ENCODE results near the gene LDLRAD4. TPM values are rescaled to one million over a fixed set of nuclear protein-coding genes. Genes with fewer than 3 reads are reported as not detected.

Gene LDLRAD4
- polyA plus RNA-seq, 4 donors, result 10.5 to 11.6 (median 11.5) TPM

DNA sequence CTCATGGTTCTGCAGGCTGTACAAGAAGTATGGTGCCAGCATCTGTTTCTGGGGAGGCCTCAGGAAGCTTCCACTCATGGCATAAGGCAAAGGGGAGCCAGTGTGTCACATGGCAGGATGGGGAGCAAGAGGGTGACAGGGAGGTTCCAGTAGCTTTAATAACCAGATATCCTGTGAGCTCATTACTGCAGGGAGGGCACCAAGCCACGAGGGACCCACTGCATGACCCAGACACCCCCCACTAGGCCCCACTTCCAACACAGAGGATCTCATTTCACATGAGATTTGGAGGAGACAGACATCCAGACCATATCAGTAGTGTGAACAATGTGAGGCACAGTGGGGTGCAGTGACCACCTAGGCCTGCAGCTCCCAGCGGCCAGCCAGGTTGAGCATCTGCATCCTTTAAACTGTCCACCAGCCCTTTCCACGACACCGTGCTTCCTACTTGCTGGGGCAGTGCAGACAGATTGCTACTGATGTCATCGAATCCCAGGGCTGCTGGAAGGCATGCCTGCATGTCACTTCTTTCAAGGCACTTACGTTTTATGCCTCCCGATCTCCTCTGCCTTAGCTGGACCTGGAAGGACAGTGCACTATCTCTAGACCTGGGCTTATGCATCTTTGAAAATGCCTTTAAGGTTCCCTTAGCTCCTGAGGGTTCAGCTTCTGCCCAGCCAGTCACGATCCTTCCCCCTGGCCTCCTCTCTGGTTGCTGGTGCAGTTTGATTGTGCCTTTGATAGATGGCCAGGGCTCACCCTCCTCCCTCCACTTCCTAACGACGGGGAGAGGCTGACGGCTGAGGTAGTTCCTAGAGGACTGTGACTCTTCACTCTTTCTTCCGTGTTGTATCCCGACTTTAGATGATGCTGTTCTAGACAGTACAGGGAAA is 333.5 kb downstream of the LDLRAD4 start:
- no peak for DNase-seq (ENCODE audit: low read depth in 4 of 4, low spot score in 3 of 4)

DNA sequence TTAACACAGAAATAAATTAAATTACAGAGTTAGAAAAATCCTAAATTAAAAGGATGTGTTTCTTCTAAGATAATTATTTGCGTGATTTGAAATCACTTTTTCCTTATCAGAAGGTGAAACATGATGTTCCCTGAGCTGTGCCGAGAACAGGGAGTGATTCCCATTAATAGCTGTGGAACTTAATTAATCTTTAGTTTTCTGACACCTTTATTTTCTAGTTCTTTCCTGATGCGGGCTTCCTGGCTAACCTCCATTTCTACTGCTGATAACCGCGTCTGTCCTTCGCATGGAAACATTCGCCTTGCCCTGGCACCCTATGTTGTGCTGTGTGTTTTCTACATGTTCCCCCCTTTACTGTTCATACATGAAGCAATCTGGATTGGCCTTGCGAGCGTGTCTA is 334.9 kb downstream of the LDLRAD4 start:
- no peak for DNase-seq (ENCODE audit: low read depth in 4 of 4, low spot score in 3 of 4)

DNA sequence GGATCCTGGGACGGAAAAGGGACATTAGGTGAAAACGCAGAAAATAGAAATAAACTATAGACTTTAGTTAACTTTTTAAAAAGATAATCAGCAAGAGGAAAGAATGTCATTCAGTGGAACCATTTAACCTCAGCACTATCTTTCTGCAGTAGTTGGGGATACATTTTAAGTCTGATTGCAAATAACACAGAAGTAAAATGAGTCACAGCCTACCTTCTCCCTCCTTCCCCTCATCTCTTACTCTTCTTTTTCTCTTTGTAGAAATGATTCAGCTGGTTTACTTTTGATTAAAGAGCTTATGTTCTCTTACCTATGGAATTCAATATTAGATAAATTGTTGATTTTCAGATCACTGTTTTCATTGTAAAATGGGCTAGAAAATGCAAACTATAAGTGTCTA is 336.6 kb downstream of the LDLRAD4 start:
- DNase-seq (ENCODE audit: low read depth in 4 of 4, low spot score in 3 of 4), result no peak

GRCh38 chr18:13555865-13556264 is 337.3 kb downstream of the LDLRAD4 start:
- DNase-seq (ENCODE audit: low read depth in 4 of 4, low spot score in 3 of 4), result no peak

- no peak for DNase-seq (ENCODE audit: low read depth in 4 of 4, low spot score in 3 of 4)
Observed at GRCh38 chr18:13556502-13556901, 337.9 kb downstream of the LDLRAD4 start.

DNA sequence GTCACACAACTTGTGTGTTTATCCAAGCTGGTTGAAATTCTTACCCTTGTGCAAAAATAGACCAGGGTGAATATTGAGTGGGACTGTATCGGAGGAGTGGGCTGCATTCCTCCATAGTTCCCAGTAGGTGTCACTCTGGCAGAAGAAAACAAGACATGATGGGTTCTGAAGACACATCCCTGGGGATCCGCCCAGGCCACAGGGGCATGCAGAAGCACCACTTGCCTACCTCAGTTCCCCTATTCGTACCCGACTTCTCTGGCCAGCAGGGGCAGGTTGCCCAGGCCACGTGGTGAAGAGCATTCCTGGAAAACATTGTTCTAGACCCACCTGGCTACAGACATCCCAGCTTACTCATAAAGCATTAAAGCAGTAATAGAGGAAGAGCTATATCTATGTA is 339.6 kb downstream of the LDLRAD4 start:
- no peak for DNase-seq (ENCODE audit: low read depth in 4 of 4, low spot score in 3 of 4)

- no peak for DNase-seq (ENCODE audit: low read depth in 4 of 4, low spot score in 3 of 4)
Observed at GRCh38 chr18:13558790-13559189, 340.2 kb downstream of the LDLRAD4 start.

GRCh38 chr18:13559754-13560153 is 341.2 kb downstream of the LDLRAD4 start:
- no peak for DNase-seq (ENCODE audit: low read depth in 4 of 4, low spot score in 3 of 4)

DNA sequence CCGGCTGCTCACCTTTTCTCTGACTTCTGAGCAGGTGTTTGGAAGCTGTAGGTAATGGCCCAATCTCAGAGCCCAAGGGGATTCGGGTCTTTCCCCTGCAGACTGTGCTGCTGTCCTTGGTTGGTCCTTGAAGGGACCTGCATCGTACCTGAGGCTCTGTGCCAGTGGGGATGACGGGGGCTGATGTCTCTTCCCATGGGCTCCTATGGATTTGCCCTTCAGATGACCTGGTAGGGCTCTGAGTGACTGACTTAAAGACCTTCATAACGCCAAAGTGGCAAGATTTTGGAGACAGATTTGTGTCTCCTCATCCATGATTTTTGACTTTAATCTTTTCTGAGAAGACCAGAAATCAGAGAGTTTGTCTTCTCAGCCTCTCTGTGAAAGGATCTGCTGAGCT is 341.7 kb downstream of the LDLRAD4 start:
- DNase-seq (ENCODE audit: low read depth in 4 of 4, low spot score in 3 of 4), result no peak

- DNase-seq (ENCODE audit: low read depth in 4 of 4, low spot score in 3 of 4), result no peak
Observed at GRCh38 chr18:13562494-13563029, 344.0 kb downstream of the LDLRAD4 start.

- no peak for DNase-seq (ENCODE audit: low read depth in 4 of 4, low spot score in 3 of 4)
Observed at GRCh38 chr18:13563390-13563805, 344.8 kb downstream of the LDLRAD4 start.

GRCh38 chr18:13564579-13564978 is 346.0 kb downstream of the LDLRAD4 start:
- DNase-seq (ENCODE audit: low read depth in 4 of 4, low spot score in 3 of 4), result no peak

- no peak for DNase-seq (ENCODE audit: low read depth in 4 of 4, low spot score in 3 of 4)
Observed at GRCh38 chr18:13565228-13565627, 346.7 kb downstream of the LDLRAD4 start.

DNA sequence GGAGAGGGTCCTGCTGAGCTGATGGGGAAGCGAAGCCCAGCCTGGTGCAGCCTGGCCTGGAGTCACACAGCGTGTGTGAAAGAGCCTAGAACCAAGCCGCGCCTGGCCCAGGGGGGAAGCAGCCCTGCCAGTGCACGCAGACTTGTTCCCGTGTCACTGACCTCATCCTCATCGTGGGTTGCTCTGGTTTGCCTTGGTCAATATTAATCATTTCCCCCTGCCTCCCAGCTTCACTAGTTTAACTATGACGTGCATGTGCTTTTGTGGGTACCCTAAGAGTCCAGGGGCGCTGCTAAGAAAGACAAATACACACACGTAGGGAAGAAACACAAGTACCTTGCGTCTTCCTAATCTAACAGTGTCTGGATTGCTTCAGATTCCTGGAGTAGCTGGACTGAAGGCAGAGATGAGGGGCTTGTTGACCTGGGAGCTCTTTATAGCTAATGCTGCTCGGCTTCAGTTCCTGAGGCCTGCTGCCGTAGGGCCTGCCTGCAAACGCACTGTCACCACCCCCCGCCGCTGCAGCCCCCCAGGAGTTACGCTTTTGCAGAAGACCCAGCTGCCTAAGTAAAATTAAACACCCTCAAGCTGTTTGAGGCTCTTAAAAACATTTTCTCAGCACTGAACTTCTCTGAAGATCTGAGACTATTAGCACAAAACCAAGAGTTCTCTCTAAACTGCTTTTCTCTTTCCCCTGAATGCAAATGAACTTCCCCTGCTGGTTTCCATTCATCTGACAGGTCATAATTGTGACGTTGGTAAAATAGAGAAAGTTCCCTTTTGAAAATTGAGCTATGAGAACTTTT is 348.6 kb downstream of the LDLRAD4 start:
- DNase-seq (ENCODE audit: low read depth in 4 of 4, low spot score in 3 of 4), result peak in 1 of 4 donors; percentile 36

GRCh38 chr18:13568443-13569392 is 350.2 kb downstream of the LDLRAD4 start:
- DNase-seq (ENCODE audit: low read depth in 4 of 4, low spot score in 3 of 4), result no peak

DNA sequence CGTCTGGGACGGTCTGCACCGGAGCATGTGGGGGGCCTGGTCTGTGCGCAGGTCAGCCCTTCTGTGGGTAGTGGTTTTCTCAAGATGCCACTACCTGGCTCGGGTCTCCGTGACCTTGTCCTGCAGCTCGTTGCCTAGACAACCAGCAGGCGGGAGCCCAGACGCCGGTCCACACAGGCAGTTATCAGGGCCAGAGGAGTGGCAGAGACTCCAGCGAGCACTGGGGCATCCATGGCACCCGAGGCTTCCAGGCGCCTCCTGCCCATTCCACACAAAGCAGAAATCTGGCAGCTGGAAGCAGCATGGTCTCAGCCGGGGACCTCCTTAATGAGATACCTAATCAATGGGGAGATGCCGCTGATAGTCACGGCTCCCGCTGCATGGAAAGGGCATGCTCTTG is 351.7 kb downstream of the LDLRAD4 start:
- DNase-seq (ENCODE audit: low read depth in 4 of 4, low spot score in 3 of 4), result no peak

- DNase-seq (ENCODE audit: low read depth in 4 of 4, low spot score in 3 of 4), result no peak
Observed at GRCh38 chr18:13570856-13571495, 352.4 kb downstream of the LDLRAD4 start.

DNA sequence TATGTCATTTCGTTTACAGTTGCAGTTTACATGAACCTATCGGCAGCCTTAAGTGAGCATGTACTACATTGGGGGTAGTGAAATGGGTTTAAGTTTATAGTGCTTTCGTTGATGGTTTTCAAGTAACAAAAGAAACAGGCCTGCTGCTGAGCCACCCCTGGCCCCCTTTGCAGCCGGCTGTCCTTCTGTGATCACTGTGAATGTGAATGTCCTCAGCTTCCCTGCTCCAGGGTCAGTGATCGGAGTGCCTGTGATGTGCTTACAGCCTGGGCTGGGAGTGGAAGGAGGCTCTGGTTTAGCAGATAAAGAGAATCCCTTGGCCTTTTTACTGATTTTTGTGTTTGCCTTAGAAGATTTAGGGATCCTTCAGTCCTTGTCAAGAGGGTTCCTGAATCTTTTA is 353.6 kb downstream of the LDLRAD4 start:
- no peak for DNase-seq (ENCODE audit: low read depth in 4 of 4, low spot score in 3 of 4)

GRCh38 chr18:13572721-13573120 is 354.2 kb downstream of the LDLRAD4 start:
- DNase-seq (ENCODE audit: low read depth in 4 of 4, low spot score in 3 of 4), result no peak

GRCh38 chr18:13573750-13574149 is 355.2 kb downstream of the LDLRAD4 start:
- no peak for DNase-seq (ENCODE audit: low read depth in 4 of 4, low spot score in 3 of 4)

Data from right renal pelvis (tissue), 4 donors.